ENCODE results near the gene PLB1.
A peak's percentile ranks its signal among the peaks of the same experiment; 100 is the strongest.

Gene PLB1

DNA sequence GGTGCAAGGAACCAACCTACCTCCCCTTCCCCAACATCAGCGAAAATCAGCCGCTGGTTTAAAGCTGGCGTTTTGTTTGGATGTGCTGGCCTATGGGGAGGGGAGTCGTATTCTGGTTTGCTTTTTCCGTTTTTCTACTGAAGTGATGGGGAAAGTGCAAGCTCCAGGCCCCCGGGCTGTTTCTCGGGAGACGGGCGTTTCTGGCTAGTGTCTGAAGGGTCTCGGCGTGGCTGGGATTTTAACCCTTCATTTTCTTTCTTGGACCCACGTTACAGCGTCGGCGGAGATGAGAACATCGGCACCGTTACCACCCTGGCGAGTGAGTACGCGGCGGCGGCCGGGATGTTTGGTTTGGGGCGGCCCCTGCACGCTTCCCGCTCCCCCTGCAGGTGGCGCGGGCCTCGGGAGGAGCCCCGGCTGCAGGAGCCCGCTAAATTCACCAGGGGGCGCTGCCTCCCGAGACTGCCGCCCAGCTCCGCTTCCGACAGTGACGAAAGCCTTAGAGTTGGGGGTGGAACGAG is 70.7 kb downstream of the PLB1 start:
- peak; percentile 87 for DNase-seq

DNA sequence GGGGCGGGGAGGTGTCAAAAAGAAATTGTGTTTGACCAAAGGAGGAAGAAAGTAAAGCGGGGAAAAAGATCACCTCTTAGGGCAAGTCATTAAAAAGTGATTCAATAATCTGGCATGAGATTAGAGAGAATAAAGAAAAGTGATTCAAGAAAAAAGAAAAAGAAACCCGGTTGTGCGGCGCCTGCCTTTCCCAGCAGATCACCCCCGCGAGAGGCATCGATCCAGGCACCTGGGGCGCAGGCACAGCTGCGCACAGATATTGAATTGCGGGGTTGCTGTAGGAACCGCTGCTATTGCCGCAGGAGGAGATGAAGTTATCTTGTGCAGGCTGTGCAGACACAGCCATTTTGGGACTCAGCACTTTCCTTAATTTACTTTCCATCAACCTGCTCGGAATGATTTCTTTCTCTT is 71.2 kb downstream of the PLB1 start:
- no peak for DNase-seq

DNA sequence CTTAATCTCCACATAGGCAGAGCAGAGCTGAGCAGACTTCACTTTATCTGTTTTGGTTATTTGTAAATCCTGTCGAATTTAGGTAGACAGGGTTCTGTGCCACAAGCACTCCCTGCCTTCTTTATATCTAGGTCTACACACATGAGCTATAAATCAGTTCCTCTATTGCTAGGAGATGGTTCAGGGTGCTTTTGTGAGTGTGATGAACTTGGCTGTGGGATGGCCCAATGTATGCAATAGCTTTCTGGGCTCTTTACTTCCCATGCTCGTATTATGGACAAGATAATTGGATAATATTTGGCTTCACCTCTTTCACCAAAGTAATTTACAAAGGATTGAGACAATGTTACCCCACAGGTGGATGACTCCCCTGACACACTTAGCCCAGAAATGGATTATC is 72.2 kb downstream of the PLB1 start:
- no peak for DNase-seq

DNA sequence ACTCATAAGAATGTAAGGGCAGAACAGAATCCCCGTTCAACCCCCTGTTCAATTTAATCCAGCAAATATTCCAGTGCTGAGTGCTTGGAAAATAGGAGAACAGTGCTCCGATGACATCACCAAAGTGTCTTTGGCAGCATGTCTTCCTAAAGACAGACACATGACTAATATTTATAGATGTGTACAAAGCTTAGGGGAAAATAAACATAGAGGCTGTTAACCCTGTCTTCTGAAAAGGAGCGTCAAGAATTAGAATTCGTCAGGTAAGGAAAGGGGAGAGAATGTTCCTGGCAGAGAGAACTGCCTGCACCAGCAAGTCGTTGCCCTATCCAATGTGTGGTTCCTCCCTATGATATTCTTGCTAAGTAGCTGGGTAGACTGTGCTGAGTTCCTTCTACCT is 72.7 kb downstream of the PLB1 start:
- DNase-seq = no peak

DNA sequence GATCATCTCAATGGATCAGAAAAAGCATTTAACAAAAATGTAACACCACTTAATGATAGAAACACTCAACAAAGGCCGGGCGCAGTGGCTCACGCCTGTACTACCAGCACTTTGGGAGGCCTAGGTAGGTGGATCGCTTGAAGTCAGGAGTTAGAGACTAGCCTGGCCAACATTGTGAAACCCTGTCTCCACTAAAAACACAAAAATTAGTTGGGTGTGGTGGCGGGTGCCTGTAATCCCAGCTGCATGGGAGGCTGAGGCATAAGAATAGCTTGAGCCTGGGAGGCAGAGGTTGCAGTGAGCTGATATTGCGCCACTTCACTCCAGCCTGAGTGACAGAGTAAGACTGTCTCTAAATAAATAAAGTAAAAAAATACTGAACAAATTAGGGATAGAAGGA is 74.6 kb downstream of the PLB1 start:
- no peak for DNase-seq

DNA sequence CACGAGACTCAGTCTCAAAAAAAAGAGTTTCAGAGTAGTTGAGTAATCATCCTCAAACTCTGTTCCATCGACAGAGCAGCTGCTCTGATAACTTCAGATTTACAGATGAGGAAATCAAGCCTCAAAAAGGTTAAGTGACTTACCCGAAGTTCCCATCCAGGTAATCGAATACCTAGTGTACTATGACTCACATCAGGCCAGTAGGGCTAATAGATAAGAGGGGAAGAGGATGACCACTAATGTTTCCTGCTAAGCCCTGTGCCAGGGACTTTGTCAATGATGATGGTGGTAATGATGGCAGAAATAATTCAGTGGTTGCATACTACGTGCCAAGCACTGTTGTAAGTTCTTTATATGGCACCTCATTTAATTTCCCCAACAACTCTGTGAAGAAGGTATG is 80.9 kb downstream of the PLB1 start:
- no peak for DNase-seq

DNA sequence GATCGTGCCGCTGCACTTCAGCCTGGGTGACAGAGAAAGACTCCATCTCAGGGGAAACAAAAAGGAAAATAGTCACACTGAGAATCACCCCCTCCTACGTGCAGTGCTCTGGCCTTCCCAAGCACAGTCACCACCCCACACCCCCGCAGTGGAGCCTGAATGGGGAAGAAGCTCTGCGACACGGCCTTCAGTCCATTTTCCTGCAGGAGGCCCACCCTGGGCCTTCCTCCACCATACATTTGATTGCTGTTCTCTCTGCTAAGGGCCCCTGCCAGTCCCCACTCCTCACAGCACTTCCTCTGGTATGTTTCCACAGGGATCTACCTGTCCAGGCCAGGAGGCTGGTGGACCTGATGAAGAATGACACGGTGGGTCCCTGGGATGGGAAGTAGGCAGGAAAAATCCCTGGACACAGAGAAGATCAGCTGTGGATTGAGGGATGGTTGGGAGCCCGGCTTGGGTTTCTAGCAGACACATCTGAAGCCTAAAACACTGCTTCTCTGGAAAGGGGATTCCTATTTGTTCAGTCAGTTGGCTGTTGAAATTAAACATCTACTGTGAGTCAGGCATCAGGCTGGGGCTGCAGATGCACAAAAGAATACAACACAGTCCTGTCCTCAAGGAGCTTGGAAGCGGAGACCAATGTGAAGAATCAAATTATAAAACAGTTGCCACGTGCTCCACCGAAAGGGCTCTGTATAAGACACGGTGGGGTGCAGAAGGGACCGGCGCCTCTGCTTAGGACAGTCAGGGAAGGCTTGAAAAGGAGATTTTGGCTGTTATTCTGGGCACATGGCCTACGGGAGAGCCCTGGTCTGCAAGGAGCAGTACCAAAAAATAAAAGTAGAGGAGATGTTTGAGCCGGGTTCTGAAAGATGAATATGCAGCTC is 82.2 kb downstream of the PLB1 start:
- DNase-seq = no peak

DNA sequence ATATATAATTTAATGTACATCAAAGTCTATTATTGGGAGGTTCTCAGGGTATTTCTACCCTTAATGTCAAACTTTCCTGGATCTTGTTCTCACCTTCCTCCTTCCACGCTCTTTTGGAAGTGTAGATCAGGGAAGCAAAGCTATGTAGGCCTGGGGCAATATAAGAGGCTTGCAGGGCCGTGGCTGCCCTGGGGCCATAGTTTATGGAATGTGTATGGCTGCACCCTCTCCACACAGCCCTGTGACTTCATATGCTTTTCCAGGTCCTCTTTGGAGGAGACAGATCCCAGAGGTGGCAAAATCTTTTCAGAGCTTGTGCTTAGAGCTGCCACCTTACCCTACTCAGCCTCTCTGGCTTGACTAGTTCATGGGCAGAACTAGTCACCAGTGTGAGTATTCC is 82.9 kb downstream of the PLB1 start:
- no peak for DNase-seq

DNA sequence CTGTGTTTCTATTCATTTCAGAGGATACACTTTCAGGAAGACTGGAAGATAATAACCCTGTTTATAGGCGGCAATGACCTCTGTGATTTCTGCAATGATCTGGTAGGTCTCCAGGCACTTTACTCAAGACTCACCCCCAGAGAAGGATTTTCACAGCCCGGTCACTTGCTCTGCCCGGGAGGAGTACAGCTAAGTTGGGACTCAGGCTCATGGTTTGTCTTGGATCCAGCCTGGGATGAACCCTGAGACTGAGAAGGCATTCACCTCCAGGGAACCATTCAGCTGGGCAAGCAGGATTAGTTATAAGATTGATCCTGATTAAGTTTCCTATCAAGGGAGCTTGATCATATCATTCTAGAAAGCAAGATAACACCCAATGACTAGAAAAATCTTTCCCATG is 83.7 kb downstream of the PLB1 start:
- DNase-seq = no peak

DNA sequence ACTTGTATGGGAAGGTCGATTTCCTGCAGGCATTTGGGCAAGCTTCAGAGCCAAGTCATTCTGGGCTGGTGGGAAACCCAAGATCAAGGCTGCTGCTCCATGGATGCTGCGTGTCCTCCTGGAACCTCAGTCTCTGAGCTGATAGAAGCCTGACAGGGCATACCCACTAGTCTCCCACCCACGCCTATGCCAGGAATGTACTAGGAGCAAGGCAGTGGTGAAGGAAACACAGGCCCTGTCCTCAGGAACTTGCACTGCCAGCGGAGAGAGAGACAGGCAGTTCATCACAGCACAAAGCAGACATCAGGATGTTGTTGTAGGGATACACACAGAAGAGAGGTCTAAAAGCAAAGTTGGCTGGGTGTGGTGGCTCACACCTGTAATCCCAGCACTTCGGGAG is 84.2 kb downstream of the PLB1 start:
- DNase-seq = no peak

DNA sequence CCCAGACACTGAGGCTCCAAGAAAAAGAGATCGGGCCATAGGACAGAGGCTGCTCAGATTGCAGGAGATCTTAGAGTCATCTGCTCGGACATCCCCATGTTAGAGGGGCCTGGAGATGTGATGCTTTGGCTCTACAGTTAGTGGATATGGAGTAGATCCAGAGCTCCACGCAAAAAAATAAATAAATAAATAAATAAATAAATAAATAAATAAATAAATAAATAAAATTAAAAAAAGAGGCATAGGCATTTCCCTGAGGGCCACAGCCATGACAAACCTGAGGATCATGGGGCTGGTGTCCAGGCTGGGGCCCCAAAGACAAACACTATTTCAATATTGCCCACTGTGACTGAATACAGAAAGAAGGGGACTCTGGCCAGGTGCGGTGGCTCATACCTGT is 85.5 kb downstream of the PLB1 start:
- DNase-seq = no peak

DNA sequence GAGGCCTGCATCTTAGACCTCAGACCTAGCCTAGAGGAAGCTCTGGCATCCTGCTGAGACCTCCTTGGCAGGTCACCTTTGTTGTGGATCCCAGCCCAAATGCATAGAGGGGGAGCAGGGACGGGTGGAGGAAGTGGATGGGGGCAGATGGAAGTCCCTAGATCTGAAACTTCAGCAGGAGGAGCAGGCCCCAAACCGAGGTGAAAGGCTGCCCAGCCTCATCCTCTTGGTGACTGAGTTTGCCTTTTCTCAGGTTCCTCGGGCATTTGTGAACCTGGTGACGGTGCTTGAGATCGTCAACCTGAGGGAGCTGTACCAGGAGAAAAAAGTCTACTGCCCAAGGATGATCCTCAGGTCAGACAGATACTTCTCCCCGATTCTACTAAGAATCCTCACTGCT is 86.3 kb downstream of the PLB1 start:
- DNase-seq = no peak

DNA sequence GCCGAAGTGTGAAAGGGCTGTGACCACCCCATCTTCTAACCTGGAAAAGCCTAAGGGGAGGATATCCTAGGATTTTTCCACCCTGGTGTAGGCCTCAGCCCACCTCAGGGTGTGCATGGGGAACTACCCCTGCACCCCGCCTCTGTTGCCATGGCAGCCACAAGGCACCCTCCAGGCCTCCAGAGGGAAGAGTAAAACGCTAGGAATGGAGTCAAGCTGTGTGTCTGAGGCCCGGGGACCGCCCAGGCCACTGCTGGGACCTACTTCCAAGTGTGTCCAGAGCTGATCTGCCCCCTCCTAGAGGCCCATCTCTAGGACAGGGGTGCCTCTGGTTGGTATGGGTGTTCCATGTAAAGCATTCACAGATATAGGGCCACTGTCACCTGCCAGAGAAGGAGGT is 86.7 kb downstream of the PLB1 start:
- no peak for DNase-seq

DNA sequence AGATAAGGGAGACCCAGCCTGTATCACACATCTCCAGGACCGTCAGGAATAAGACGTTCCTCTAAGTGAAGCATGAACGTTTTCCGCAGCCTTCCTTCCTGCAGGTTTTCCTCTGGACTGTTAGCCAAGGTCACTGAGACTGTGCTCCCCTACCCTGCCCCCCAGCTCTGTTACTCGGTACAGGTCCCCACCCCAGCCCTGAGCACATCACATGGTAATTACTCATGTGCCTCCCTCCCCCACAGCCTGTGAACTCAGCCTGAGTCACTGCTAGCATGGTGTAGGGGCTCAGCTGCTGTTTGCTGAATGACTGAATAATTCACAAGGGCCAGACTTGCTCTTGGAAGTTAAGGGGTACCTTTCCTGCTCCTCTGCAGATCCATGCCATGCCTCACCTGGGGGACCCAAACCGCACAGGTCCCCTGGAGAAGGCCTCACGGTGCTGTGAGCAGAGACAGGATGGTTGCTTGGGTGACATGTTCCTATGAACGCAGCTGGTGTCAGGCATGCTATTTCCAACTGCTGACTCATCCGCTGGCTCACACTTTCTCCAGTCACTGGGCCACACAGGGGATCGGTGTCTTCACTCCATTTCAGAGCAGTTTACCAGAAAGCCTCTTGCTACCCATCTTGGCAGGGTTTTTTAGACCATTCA is 88.2 kb downstream of the PLB1 start:
- DNase-seq = peak; percentile 64

DNA sequence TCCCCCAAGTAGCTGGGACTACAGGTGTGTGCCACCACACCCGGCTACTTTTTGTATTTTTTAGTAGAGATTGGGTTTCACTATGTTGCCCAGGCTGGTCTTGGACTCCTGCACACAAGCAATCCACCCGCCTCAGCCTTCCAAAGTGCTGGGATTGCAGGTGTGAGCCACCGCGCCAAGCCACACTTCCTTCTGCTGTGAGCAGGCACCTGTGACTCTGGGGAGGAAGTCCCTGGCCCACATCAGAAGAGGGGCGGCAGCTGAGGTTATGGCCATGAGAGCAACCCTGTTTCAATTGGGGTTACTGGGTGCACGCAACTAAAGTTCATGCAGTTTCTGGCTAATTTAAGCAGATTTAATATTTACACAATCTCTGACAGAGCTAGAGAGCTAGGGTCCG is 91.0 kb downstream of the PLB1 start:
- peak; percentile 50 for DNase-seq

DNA sequence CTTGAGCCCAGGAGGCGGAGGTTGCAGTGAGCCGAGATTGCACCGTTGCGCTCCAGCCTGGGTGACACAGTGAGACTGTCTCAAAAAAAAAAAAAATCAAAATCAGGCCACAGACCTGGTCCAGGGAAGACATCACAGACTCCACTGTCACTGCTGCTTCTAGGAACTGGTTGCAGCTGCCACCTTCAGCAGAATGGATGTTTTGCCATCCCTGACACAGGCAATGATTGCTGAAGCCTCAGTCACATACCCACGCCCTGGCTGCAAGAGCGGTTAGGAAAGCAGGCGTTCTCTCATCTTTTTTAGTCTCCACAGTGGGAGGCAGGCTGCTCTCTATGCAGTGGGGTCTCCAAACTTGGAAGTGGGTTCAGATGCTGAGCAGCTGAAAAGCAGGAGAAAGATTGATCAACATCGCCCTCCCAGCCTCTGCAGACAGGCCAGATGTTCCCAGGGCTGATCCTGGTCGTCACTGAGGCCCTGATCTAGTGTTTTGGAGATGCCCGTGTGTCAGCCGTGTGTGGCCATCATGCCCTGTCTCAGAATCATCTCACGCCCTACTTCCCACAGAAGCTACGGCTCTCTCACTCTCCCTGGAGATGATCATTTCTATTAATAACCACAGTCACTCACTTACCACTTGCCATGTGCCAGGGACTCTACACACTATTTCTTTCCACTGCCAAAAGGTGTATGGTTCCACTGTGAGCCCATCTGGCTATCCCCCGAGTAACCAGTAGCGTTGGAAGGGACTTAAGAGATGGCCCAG is 91.8 kb downstream of the PLB1 start:
- DNase-seq = no peak

DNA sequence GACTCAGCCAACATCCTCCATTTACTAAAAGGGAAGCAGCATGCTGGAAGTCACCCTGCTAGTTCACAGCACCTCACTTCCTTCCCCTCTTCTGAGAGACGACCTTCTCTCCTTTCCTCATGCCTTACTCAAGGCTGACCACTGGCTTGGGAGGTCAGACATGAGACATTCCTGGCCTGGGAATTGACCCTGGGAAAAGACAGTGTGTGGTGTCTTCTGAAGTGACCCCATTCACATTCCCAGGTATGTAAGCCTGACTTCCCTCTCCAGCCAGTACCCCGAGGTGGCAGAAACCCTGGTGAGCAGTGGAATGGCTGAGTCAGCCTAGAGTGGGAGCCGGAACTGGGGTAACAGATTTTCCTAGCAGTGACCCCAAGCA is 92.4 kb downstream of the PLB1 start:
- no peak for DNase-seq

DNA sequence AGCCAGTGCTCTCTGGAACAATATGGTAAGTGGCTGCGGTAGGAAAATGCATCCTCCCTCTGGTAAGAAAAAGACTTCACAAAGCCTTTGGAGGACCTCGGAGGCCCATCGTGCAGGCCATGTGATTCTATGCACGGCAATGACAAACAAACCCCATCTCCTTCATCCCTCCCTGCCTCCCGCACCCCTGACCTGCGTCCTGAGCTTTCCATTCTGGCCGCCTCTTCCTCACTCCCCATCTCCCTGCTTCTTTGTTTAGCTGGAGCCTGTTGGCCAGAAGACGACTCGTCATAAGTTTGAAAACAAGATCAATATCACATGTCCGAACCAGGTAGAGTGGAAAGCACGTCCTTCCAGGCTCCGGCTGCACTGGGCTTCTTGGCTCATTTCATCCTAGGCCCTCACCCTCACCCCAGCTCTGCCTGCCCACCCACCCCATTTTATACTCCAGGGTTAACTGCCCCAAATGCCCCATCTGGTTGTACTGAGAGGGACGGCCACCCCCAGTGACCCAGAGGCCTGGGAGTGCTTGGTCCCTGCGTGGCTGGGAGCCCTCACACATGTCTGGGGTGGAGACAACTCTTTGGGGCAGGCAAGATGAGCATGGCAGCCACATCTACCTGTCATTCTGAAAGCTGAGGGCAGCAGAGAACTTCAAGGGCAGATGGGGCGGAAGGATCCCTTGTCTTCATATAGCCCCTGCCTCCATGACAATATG is 94.0 kb downstream of the PLB1 start:
- no peak for DNase-seq

DNA sequence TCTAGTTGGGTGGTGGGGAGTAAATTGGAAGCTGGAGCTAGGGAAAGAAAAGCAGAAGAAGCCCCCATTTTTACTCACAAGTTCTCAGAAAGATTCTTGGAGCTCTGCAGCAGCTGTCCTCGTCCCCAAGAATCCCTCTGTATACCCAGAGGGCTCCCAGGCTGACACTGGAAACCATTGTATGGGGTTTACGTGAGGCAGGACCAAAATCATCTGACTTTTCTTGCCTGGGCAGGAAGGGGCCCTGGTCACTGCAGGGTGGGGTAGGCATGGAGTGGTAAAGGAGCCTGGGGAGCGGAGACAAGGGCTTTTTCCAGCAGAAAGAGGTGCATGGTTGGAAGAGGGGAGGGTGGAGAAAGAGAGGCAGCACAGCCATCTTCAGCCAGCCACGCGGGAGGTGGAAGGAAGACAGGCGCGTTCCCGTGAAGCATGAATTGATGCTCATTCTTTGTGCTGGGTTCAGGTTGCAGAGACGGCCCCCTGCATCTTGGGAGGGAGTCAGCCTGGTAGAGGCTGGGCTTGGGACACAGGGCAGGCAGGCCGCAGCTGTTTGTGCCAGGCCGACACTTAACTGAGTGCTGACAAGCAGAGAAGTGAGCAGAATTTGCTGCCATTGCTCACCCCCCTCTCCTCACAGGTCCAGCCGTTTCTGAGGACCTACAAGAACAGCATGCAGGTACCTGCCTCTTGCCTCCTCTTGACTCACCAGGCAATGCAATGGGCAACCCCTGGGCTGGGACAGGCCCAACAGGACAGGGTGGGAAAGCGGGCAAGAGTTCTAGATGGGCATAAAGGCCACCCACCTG is 94.8 kb downstream of the PLB1 start:
- no peak for DNase-seq

DNA sequence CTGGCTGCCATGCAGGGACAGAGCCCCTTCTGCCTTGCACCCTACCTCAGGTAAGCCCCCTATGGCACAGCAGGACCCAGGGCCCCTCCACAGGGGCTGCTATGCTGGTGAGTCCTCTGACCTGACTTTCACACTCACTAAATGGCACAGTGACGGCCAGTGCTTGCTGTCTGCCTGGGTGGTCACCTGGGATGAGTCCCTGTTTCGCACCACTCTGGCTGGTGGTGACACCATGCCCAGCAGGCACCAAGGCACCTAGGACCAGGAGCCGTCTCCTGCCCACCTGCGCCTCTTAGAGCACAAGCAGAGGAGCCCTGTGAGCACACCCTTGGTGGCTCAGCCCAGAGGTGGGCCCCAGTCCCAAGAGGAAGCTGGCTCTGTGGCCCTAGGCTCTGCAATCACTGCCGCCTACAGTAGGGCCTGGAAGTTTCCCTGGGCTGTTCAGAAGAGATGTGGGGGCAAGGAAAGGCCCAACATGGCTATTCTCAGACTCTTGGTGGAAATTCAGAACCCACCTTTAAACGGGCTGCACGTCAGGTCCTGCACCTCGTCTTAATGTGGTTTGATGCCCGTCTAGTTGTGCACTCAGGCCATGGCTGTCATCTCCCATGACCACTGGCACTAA is 96.0 kb downstream of the PLB1 start:
- DNase-seq = no peak

DNA sequence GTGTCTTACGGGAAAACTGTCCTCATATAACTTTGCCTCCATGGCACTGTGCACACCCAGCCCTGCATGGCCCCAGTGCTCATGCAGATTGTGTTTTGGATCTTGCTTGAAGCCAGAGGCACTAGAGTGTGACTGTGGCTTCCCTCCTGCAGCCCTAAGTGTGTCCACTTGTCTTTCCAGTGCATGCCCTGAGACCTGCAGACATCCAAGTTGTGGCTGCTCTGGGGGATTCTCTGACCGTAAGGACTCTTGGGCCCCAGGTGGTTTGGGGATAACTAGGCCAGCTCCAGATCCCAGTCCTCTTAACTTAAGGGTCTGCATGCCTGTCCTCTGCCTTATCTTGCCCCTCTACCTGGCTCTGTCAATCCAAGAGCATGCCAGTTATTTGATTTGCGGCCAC is 96.6 kb downstream of the PLB1 start:
- no peak for DNase-seq

All from CD4-positive, alpha-beta T cell treated with Interleukin-15 for 1 hour (primary cell).